HG03097 (cell line): Measurements from ENCODE around the gene KCNK3.

Source experiments
- ATAC-seq: cut with Tn5 transposase; IDR thresholded peaks from one replicate; pipeline ENCODE4 v1.9.1; 2021; ENCODE audit not compliant: unreplicated experiment, low FRiP score

Gene KCNK3

GRCh38 chr2:26685989-26686839 lies 6.3 kb upstream of the KCNK3 start:
- ATAC-seq: no peak

GRCh38 chr2:26687328-26687727 lies 5.2 kb upstream of the KCNK3 start:
- ATAC-seq: no peak

GRCh38 chr2:26687801-26688200 lies 4.7 kb upstream of the KCNK3 start:
- no peak for ATAC-seq

GRCh38 chr2:26691161-26691560 lies 1.4 kb upstream of the KCNK3 start:
- ATAC-seq: no peak

- no peak for ATAC-seq
These were observed 642 bp upstream of the KCNK3 start for GRCh38 chr2:26691881-26692278.

- no peak for ATAC-seq
These were observed 651 bp downstream of the KCNK3 start for GRCh38 chr2:26692897-26693849.

GRCh38 chr2:26694001-26694400 lies 1.5 kb downstream of the KCNK3 start:
- no peak for ATAC-seq

- ATAC-seq: no peak
These were observed 3.9 kb downstream of the KCNK3 start for GRCh38 chr2:26696351-26696816.

- no peak for ATAC-seq
These were observed 4.9 kb downstream of the KCNK3 start for GRCh38 chr2:26697425-26697824.

GRCh38 chr2:26699295-26699694 lies 6.8 kb downstream of the KCNK3 start:
- no peak for ATAC-seq

GRCh38 chr2:26700078-26700477 lies 7.6 kb downstream of the KCNK3 start:
- ATAC-seq: no peak

- ATAC-seq: no peak
These were observed 9.1 kb downstream of the KCNK3 start for GRCh38 chr2:26701596-26701995.

- no peak for ATAC-seq
These were observed 9.5 kb downstream of the KCNK3 start for GRCh38 chr2:26702025-26702424.

- no peak for ATAC-seq
These were observed 12.0 kb downstream of the KCNK3 start for GRCh38 chr2:26704441-26704977.

- no peak for ATAC-seq
These were observed 12.6 kb downstream of the KCNK3 start for GRCh38 chr2:26705126-26705525.

- ATAC-seq: no peak
These were observed 13.6 kb downstream of the KCNK3 start for GRCh38 chr2:26706093-26706492.

- no peak for ATAC-seq
These were observed 14.3 kb downstream of the KCNK3 start for GRCh38 chr2:26706616-26707473.

- ATAC-seq: no peak
These were observed 15.2 kb downstream of the KCNK3 start for GRCh38 chr2:26707747-26708146.

GRCh38 chr2:26708457-26708856 lies 15.9 kb downstream of the KCNK3 start:
- ATAC-seq: no peak
